Tibial artery (tissue), 4 donors: Measurements from ENCODE around the gene TMEM245.
"Not testable (repeated sequence)": the region's sequence is repeated elsewhere in the genome, so short reads cannot be mapped to it uniquely, and the experiment has no call there.

Experiments
- DNase-seq, 2 donors: peaks; one replicate each; pipeline ENCODE4 v3.0.0-alpha.2; 2019
- H3K27ac ChIP-seq, 2 donors: fragments of 200-600 bp; sonication (generic) in 1 of 2; 1 replicate in 1 of 2; 2 replicates in 1 of 2; pipeline ENCODE4 v1.5.1; 2018 to 2019; ENCODE audit warnings: mild to moderate bottlenecking in 1 of 2
- H3K27me3 ChIP-seq, 2 donors: fragments of 200-600 bp; sonication (generic) in 1 of 2; one replicate each; pipeline versions ENCODE4 v1.5.1 to v1.6.0; 2016 to 2019
- H3K36me3 ChIP-seq, 3 donors: fragments of 200-600 bp; sonication (generic) in 2 of 3; one replicate each; pipeline ENCODE4 v1.5.1; 2016 to 2019; ENCODE audit warnings: mild to moderate bottlenecking in 2 of 3
- H3K4me1 ChIP-seq, 4 donors: fragments of 200-600 bp; sonication (generic) in 2 of 4; 1 replicate in 3 of 4; 2 replicates in 1 of 4; pipeline ENCODE4 v1.5.1; 2016 to 2019
- H3K4me3 ChIP-seq, 2 donors: fragments of 200-600 bp; sonication (generic) in 1 of 2; 1 replicate in 1 of 2; 2 replicates in 1 of 2; pipeline ENCODE4 v1.5.1; 2018 to 2019; ENCODE audit warnings: mild to moderate bottlenecking in 2 of 2
- H3K9me3 ChIP-seq, 3 donors: fragments of 200-600 bp; sonication (generic) in 1 of 3; one replicate each; pipeline ENCODE4 v1.5.1; 2016 to 2019
- CTCF ChIP-seq, 2 experiments: fragments of 200-600 bp in 1 of 2; fragments of 450-650 bp in 1 of 2; IDR thresholded peaks; one replicate each; pipeline ENCODE4 v1.5.1; 2017 to 2019; ENCODE audit warnings: antibody characterized with exemption in 2 of 2, mild to moderate bottlenecking in 1 of 2, moderate library complexity in 1 of 2
- intact Hi-C: fragments of 100-400 bp; cut with DNase I; formaldehyde crosslinking; loops from one replicate; pipeline ENCODE4 v1.15.0; 2023; ENCODE audit warnings: low total_unique reads

Gene TMEM245

GRCh38 chr9:108972186-108972585 is 147.6 kb downstream of the TMEM245 start:
- no peak for TF ChIP-seq CTCF (IDR thresholded peaks at IDR 0.05)
- peaks cover 0 to 39% (median 24%) of the 10 kb centered on the region in 4 donors for H3K4me1 ChIP-seq
- no peaks in the 10 kb centered on the region for H3K27me3 ChIP-seq
- peak overlapping the region in 1 of 2 donors; percentile 32 for H3K27ac ChIP-seq
- no peaks in the 10 kb centered on the region for H3K36me3 ChIP-seq
- no peak for DNase-seq
- H3K4me3 ChIP-seq = no peak overlapping the region
- no peaks in the 10 kb centered on the region for H3K9me3 ChIP-seq
- intact Hi-C loops = no loop called here

DNA sequence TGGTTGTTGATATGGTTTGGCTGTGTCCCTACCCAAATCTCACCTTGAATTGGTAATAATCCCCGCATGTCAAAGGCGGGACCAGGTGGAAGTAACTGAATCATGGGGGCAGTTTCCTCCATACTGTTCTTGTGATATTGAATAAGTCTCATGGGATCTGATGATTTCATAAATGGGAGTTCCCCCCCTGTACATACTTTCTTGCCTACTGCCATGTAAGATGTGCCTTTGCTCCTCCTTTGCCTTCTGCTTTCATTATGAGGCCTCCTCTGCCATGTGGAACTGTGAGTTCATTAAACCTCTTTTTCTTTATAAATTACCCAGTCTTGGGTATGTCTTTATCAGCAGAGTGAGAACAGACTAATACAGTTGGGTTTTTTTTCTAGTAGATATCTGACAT is 148.4 kb downstream of the TMEM245 start:
- H3K4me3 ChIP-seq, intact Hi-C loops, H3K27ac ChIP-seq, H3K9me3 ChIP-seq, DNase-seq, H3K27me3 ChIP-seq, H3K36me3 ChIP-seq: not testable (repeated sequence)
- H3K4me1 ChIP-seq = peaks cover 0 to 39% (median 24%) of the 10 kb centered on the region in 4 donors

DNA sequence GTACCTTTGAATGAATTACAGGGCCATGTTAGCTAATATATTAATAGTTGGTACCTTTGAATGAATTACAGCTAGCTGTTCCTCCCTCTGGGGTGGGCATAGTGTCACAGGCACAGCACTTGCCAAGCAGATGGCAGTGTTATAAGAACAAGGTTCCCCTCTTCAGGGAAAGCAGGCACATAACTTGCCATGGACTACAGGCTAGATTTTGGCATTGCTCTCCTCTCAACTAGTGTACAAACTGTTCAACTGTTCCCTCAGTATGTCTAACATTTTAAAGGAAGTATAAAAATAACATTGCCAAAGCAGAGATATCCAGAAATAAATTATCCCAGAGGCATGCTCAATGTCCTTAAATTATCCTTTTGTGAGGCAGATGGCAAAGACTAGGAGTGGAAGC is 151.8 kb downstream of the TMEM245 start:
- intact Hi-C loops = no loop called here
- Histone ChIP-seq H3K4me3 (no peak overlapping the region), H3K27me3 (no peaks in the 10 kb centered on the region), H3K27ac (peak overlapping the region in 1 of 2 donors; percentile 17), H3K9me3 (no peaks in the 10 kb centered on the region), H3K36me3 (peaks cover 0 to 3% (median 0%) of the 10 kb centered on the region in 3 donors), H3K4me1 (peaks cover 0 to 26% (median 17%) of the 10 kb centered on the region in 4 donors)
- no peak for TF ChIP-seq CTCF (IDR thresholded peaks at IDR 0.05)
- no peak for DNase-seq
